ENCODE measurements around the gene AWAT1. TPM values are rescaled to one million over a fixed set of nuclear protein-coding genes. Genes with fewer than 3 reads are reported as not detected.

AWAT1 gene
- total RNA-seq, 4 donors from 2014 or later = not detected

GRCh38 chrX:70289168-70289792, 54.8 kb downstream of the AWAT1 start:
- 22 to 62% methylated on average over 11 of the region's 11 CpGs for WGBS, 2 donors
- peak overlapping the region; percentile 24 to 60 (median 45) for H3K4me3 ChIP-seq
- H3K36me3 ChIP-seq = peaks cover 0 to 38% (median 0%) of the 10 kb centered on the region in 3 donors
- DNase-seq (ENCODE audit: low spot score in 2 of 2) = no peak
- no peaks in the 10 kb centered on the region for H3K9me3 ChIP-seq
- H3K4me1 ChIP-seq = peaks cover 0 to 11% (median 5%) of the 10 kb centered on the region in 4 donors
- H3K27ac ChIP-seq = peak overlapping the region in 3 of 4 donors; percentile 67 to 85 (median 78)
- no peaks in the 10 kb centered on the region for H3K27me3 ChIP-seq
- no peak for TF ChIP-seq POLR2A (IDR thresholded peaks at IDR 0.05)
- TF ChIP-seq CTCF (IDR thresholded peaks at IDR 0.05) = no peak
- TF ChIP-seq EP300 (IDR thresholded peaks at IDR 0.05) = no peak

Small RNAs within 50 kb of the gene (small RNA-seq; reads per million reads assigned to genes)
- gene RNA5SP507 = not detected

Other genes with a start within 250 kb of the AWAT1 start
- not detected for gene AWAT2, start 184.7 kb upstream of the AWAT1 start, total RNA-seq
- not detected for gene OTUD6A, start 172.2 kb upstream of the AWAT1 start, total RNA-seq
- 10 to 100 TPM; 37.5 to 53.3 (median 46.8) TPM for gene IGBP1, start 101.2 kb upstream of the AWAT1 start, total RNA-seq
- gene DGAT2L6, start 57.2 kb upstream of the AWAT1 start, total RNA-seq = not detected
- 1 to 10 TPM in 2 of 4 donors, under 1 TPM in 2; 0.60 to 3.9 (median 1.3) TPM for gene P2RY4, start 25.5 kb downstream of the AWAT1 start, total RNA-seq
- gene ARR3, start 33.7 kb downstream of the AWAT1 start, total RNA-seq = not detected
- not detected for gene RAB41, start 47.5 kb downstream of the AWAT1 start, total RNA-seq
- 10 to 100 TPM; 16.4 to 29.2 (median 20.2) TPM for gene PDZD11, start 55.3 kb downstream of the AWAT1 start, total RNA-seq
- under 1 TPM in 1 of 4 donors, not detected in 3; 0.59 TPM for gene KIF4A, start 55.4 kb downstream of the AWAT1 start, total RNA-seq
- gene GDPD2, start 188.7 kb downstream of the AWAT1 start, total RNA-seq = under 1 TPM in 2 of 4 donors, not detected in 2; 0.21 to 0.30 TPM
- gene DLG3, start 210.2 kb downstream of the AWAT1 start, total RNA-seq = 10 to 100 TPM in 2 of 4 donors, 1 to 10 TPM in 2; 5.0 to 14.5 (median 10.4) TPM

All from tibial nerve (tissue), 4 donors.